Common myeloid progenitor, CD34-positive (primary cell): ENCODE data around the gene KRT86.

ENCODE experiments used
- CTCF ChIA-PET: fragments of 350-600 bp; sonication (Branson Sonifier 250); formaldehyde crosslinking; loops from one replicate; lab custom pipeline; 2021; ENCODE audit warnings: antibody characterized with exemption; lab: Charles Lee
- POLR2A ChIA-PET: fragments of 350-600 bp; sonication (Branson Sonifier 250); formaldehyde crosslinking; loops from one replicate; lab custom pipeline; 2021; ENCODE audit warnings: antibody characterized with exemption; lab: Charles Lee
- DNase-seq, 3 donors: peaks; one replicate each; pipeline versions ENCODE4 v3.0.0 to v3.0.0-alpha.2; 2013
- H3K27ac ChIP-seq, 2 experiments: 1 replicate in 1 of 2; 2 replicates in 1 of 2; pipeline ENCODE4 v1.7.0; 2013; ENCODE audit warnings: inconsistent platforms in 2 of 2, low read length in 2 of 2, mild to moderate bottlenecking in 2 of 2, low read depth in 1 of 2, moderate library complexity in 1 of 2; ENCODE audit not compliant: severe bottlenecking in 2 of 2, insufficient read depth in 1 of 2, poor library complexity in 1 of 2
- H3K27me3 ChIP-seq, 5 experiments: replicated peaks in 2 of 5; 1 replicate in 3 of 5; 2 replicates in 2 of 5; pipeline versions ENCODE4 v1.6.1 to v1.7.0; 2013; ENCODE audit warnings: low read length in 4 of 5, mild to moderate bottlenecking in 2 of 5, moderate library complexity in 2 of 5, inconsistent platforms in 1 of 5; ENCODE audit not compliant: insufficient read depth in 5 of 5, control insufficient read depth in 4 of 5
- H3K36me3 ChIP-seq, 4 experiments: 1 replicate in 2 of 4; 2 replicates in 2 of 4; pipeline versions ENCODE4 v1.6.1 to v1.7.0; 2013; ENCODE audit warnings: low read length in 3 of 4, control low read depth in 1 of 4, mild to moderate bottlenecking in 1 of 4; ENCODE audit not compliant: control insufficient read depth in 4 of 4, insufficient read depth in 4 of 4
- H3K4me1 ChIP-seq, 4 experiments: 1 replicate in 3 of 4; 2 replicates in 1 of 4; pipeline versions ENCODE4 v1.6.1 to v1.7.1; 2013; ENCODE audit warnings: low read length in 3 of 4, mild to moderate bottlenecking in 3 of 4, control low read depth in 1 of 4, inconsistent platforms in 1 of 4, moderate library complexity in 1 of 4; ENCODE audit not compliant: control insufficient read depth in 4 of 4, insufficient read depth in 4 of 4; ENCODE audit errors: control extremely low read depth in 1 of 4
- H3K4me3 ChIP-seq, 7 experiments: 1 replicate in 4 of 7; 2 replicates in 3 of 7; pipeline versions ENCODE4 v1.5.1 to v1.7.0; 2013; ENCODE audit warnings: mild to moderate bottlenecking in 7 of 7, low read length in 6 of 7, moderate library complexity in 6 of 7, inconsistent platforms in 2 of 7, low read depth in 2 of 7, control low read depth in 1 of 7; ENCODE audit not compliant: insufficient read depth in 4 of 7, control insufficient read depth in 1 of 7; ENCODE audit errors: extremely low read depth in 1 of 7
- H3K9me3 ChIP-seq, 5 experiments: 1 replicate in 4 of 5; 2 replicates in 1 of 5; pipeline versions ENCODE4 v1.6.1 to v1.7.1; 2013; ENCODE audit warnings: low read length in 4 of 5, mild to moderate bottlenecking in 2 of 5, inconsistent platforms in 1 of 5, low read depth in 1 of 5, moderate library complexity in 1 of 5; ENCODE audit not compliant: control insufficient read depth in 4 of 5, insufficient read depth in 2 of 5; ENCODE audit errors: control extremely low read depth in 1 of 5
- WGBS: methylation state at CpG from one replicate; pipeline ENCODE4 v1.1.5; 2013; ENCODE audit not compliant: insufficient coverage; 5-methylcytosine and 5-hydroxymethylcytosine counted together

KRT86 gene

GRCh38 chr12:52247622-52248540, 26.6 kb upstream of the KRT86 start:
- CTCF ChIA-PET = interaction anchor here (0.9 to 5.9 kb wide), 4 partner anchors 13 to 70 kb away, joined by 3 to 49 read pairs (median 4); no protein-coding TSS in a partner anchor

GRCh38 chr12:52248541-52249461, 25.6 kb upstream of the KRT86 start:
- H3K27ac ChIP-seq = no peak overlapping the region
- POLR2A ChIA-PET = no interaction called here
- H3K27me3 ChIP-seq = peaks cover 0 to 32% (median 9%) of the 10 kb centered on the region in 5 experiments
- H3K4me3 ChIP-seq = no peak overlapping the region
- peaks cover 0 to 38% (median 23%) of the 10 kb centered on the region in 4 experiments for H3K4me1 ChIP-seq
- CTCF ChIA-PET = interaction anchor here (0.9 to 5.9 kb wide), 4 partner anchors 12 to 69 kb away, joined by 3 to 49 read pairs (median 4); no protein-coding TSS in a partner anchor
- no peak for DNase-seq
- H3K36me3 ChIP-seq = no peaks in the 10 kb centered on the region
- WGBS = 95% methylated on average over 7 of the region's 18 CpGs
- no peaks in the 10 kb centered on the region for H3K9me3 ChIP-seq

More at GRCh38 chr12:52247622-52248540, 26.6 kb upstream of the KRT86 start:
- H3K4me3 ChIP-seq = no peak overlapping the region
- no peaks in the 10 kb centered on the region for H3K9me3 ChIP-seq
- H3K36me3 ChIP-seq = no peaks in the 10 kb centered on the region
- H3K27ac ChIP-seq = no peak overlapping the region
- no peak for DNase-seq
- 92% methylated on average over 6 of the region's 10 CpGs for WGBS
- POLR2A ChIA-PET = no interaction called here
- peaks cover 0 to 47% (median 29%) of the 10 kb centered on the region in 4 experiments for H3K4me1 ChIP-seq
- H3K27me3 ChIP-seq = peaks cover 0 to 31% (median 12%) of the 10 kb centered on the region in 5 experiments

- Histone ChIP-seq H3K9me3 (no peaks in the 10 kb centered on the region), H3K36me3 (no peaks in the 10 kb centered on the region), H3K4me1 (peaks cover 0 to 30% (median 16%) of the 10 kb centered on the region in 4 experiments), H3K27ac (no peak overlapping the region), H3K4me3 (no peak overlapping the region), H3K27me3 (peaks cover 0 to 37% (median 12%) of the 10 kb centered on the region in 5 experiments)
- ChIA-PET CTCF (interaction anchor here (0.9 to 5.9 kb wide), 4 partner anchors 25 to 36 kb away, joined by 3 to 49 read pairs (median 4); partner anchors contain the start of gene KRT86), POLR2A (no interaction called here)
- 67% methylated on average over 2 of the region's 2 CpGs for WGBS
- DNase-seq = no peak
These were observed 24.9 kb upstream of the KRT86 start for GRCh38 chr12:52249511-52250047.

DNA sequence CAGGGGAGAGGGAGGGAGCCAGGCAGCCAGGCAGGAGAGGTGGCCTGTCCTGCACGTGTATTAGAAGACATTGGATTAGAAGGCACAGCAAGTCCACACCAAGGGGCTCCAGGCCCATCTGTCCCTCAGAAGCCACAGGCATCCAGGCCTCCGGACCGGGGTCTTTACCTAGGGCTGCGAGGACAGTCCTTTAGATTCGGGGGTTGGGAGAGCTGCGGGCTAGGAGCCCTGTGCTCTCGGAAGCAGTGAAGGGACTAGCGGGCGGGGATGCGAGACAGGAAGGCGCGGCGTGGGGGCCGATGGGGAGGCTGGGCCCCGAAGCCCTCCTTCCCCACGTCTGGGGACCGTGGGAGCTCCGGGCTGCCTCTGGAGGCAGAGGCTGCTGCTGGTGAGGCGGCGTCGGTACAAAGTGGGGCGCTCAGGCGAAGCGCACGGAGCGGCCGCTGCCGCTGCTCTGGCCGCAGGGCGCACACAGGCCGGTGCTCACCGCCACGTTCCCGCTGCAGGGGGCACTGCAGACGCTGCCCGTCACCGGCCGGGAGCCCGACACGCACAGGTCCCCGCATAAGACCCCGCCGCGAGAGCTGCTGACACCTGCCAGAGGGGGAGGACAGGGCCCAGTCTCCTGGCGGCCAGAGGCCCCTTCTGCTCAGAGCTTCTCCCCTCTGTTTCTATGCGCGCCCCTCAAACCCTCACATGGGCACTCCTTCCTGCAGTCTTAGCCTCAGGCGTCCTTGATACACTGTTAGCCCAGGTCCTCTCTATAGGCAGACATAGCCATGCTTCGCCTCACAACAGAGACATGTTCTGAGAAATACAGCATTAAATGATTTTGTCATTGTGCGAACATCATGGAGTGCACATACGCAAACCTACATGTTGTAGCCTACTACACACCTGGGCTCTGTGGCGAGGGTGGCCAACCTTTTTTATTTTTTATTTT, 24.1 kb upstream of the KRT86 start:
- no peak overlapping the region for H3K27ac ChIP-seq
- H3K27me3 ChIP-seq = peaks cover 0 to 44% (median 18%) of the 10 kb centered on the region in 5 experiments
- POLR2A ChIA-PET = no interaction called here
- peak in 2 of 3 donors; percentile 30 to 37 for DNase-seq
- H3K4me1 ChIP-seq = peaks cover 0 to 24% (median 14%) of the 10 kb centered on the region in 4 experiments
- H3K36me3 ChIP-seq = no peaks in the 10 kb centered on the region
- WGBS = 30% methylated on average over 41 of the region's 52 CpGs
- CTCF ChIA-PET = interaction anchor here (0.6 to 5.9 kb wide), 10 partner anchors 9 to 78 kb away, joined by 3 to 49 read pairs (median 6); partner anchors contain the start of gene KRT86
- no peaks in the 10 kb centered on the region for H3K9me3 ChIP-seq
- peak overlapping the region in 2 of 7 experiments; percentile 23 to 36 for H3K4me3 ChIP-seq

DNA sequence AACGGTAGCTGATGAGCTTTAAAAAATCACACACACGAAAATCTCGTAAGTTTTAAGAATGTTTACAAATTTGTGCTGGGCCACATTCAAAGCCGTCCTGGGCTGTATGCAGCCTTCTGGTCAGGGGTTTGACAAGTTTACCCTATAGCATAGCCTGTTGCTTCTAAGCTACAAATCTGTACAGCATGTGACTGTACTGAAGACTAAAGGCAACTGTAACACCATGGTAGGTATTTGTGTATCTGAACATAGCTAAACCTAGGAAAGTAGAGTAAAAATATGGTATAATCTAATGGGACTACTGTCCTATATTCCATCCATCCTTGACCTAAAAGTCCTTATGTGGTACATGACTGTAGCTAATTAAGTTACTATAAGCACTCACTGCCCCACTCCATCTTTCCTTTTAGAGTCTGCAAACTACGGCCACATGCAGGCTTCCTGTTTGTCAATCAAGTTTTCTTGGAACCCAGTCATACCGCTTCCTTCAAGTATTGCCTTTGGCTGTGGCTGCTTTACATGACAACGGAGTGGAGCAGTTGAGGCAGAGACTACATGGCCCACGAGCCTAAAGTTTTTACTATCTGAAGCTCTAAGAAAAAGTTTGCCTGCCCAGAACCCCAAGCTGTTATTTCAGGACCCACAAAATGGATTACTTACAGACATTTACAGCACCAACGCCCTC, 22.9 kb upstream of the KRT86 start:
- Histone ChIP-seq H3K27ac (no peak overlapping the region), H3K4me1 (peaks cover 0 to 24% (median 14%) of the 10 kb centered on the region in 4 experiments), H3K4me3 (peak overlapping the region in 1 of 7 experiments; percentile 27), H3K36me3 (no peaks in the 10 kb centered on the region), H3K9me3 (no peaks in the 10 kb centered on the region), H3K27me3 (peaks cover 0 to 56% (median 25%) of the 10 kb centered on the region in 5 experiments)
- POLR2A ChIA-PET = no interaction called here
- CTCF ChIA-PET = interaction anchor here (0.9 to 5.9 kb wide), 13 partner anchors 9 to 77 kb away, joined by 3 to 49 read pairs (median 6); partner anchors contain the start of gene KRT86
- peak in 2 of 3 donors; percentile 73 to 74 for DNase-seq
- WGBS = 32% methylated on average over 7 of the region's 9 CpGs
